Measurements from ENCODE around the gene SUPT3H. TPM values are rescaled to one million over a fixed set of nuclear protein-coding genes. Genes with fewer than 3 reads are reported as not detected.
A peak's percentile ranks its signal among the peaks of the same experiment; 100 is the strongest.

The SUPT3H gene
- total RNA-seq, 1 experiment from 2014 or later = 35.8 TPM

- DNase-seq (ENCODE audit: low read depth) = no peak
Observed at GRCh38 chr6:44843734-44844133, 534.0 kb downstream of the SUPT3H start.

GRCh38 chr6:44842616-44843015, 535.1 kb downstream of the SUPT3H start:
- no peak for DNase-seq (ENCODE audit: low read depth)

GRCh38 chr6:44841829-44842228, 535.9 kb downstream of the SUPT3H start:
- no peak for DNase-seq (ENCODE audit: low read depth)

GRCh38 chr6:44837741-44838140, 540.0 kb downstream of the SUPT3H start:
- no peak for DNase-seq (ENCODE audit: low read depth)

- no peak for DNase-seq (ENCODE audit: low read depth)
Observed at GRCh38 chr6:44837255-44837654, 540.5 kb downstream of the SUPT3H start.

GRCh38 chr6:44833248-44833647, 544.5 kb downstream of the SUPT3H start:
- no peak for DNase-seq (ENCODE audit: low read depth)

- DNase-seq (ENCODE audit: low read depth) = peak; percentile 14
Observed at GRCh38 chr6:44831002-44831610, 546.6 kb downstream of the SUPT3H start.

- DNase-seq (ENCODE audit: low read depth) = no peak
Observed at GRCh38 chr6:44829836-44830235, 547.9 kb downstream of the SUPT3H start.

- DNase-seq (ENCODE audit: low read depth) = no peak
Observed at GRCh38 chr6:44828780-44829179, 549.0 kb downstream of the SUPT3H start.

- DNase-seq (ENCODE audit: low read depth) = no peak
Observed at GRCh38 chr6:44826025-44826676, 551.6 kb downstream of the SUPT3H start.

- DNase-seq (ENCODE audit: low read depth) = no peak
Observed at GRCh38 chr6:44825273-44825672, 552.5 kb downstream of the SUPT3H start.

- DNase-seq (ENCODE audit: low read depth) = no peak
Observed at GRCh38 chr6:44824567-44824966, 553.2 kb downstream of the SUPT3H start.

GRCh38 chr6:44820759-44821158, 557.0 kb downstream of the SUPT3H start:
- DNase-seq (ENCODE audit: low read depth) = no peak

GRCh38 chr6:44820321-44820720, 557.4 kb downstream of the SUPT3H start:
- DNase-seq (ENCODE audit: low read depth) = no peak

GRCh38 chr6:44811456-44811855, 566.3 kb downstream of the SUPT3H start:
- no peak for DNase-seq (ENCODE audit: low read depth)

- no peak for DNase-seq (ENCODE audit: low read depth)
Observed at GRCh38 chr6:44809258-44809657, 568.5 kb downstream of the SUPT3H start.

GRCh38 chr6:44808148-44808547, 569.6 kb downstream of the SUPT3H start:
- DNase-seq (ENCODE audit: low read depth) = no peak

GRCh38 chr6:44806656-44807055, 571.1 kb downstream of the SUPT3H start:
- DNase-seq (ENCODE audit: low read depth) = peak; percentile 30

GRCh38 chr6:44805238-44805846, 572.4 kb downstream of the SUPT3H start:
- DNase-seq (ENCODE audit: low read depth) = no peak

- DNase-seq (ENCODE audit: low read depth) = no peak
Observed at GRCh38 chr6:44804546-44805159, 573.1 kb downstream of the SUPT3H start.

GRCh38 chr6:44804016-44804415, 573.7 kb downstream of the SUPT3H start:
- DNase-seq (ENCODE audit: low read depth) = no peak

- no peak for DNase-seq (ENCODE audit: low read depth)
Observed at GRCh38 chr6:44800784-44801592, 576.7 kb downstream of the SUPT3H start.
